HCT116 (cell line): Measurements from ENCODE around the gene HYCC2.

Experiments
- CEBPB ChIP-seq: IDR thresholded peaks from 2 replicates; pipeline ENCODE4 v1.6.1; 2012; ENCODE audit warnings: low read depth
- CTCF ChIP-seq, 3 experiments: fragments of 200-600 bp in 1 of 3; sonication (generic) in 1 of 3; IDR thresholded peaks in 2 of 3; conservative IDR thresholded peaks in 1 of 3; 2 replicates each; pipeline ENCODE4 v1.5.1; 2012 to 2017; ENCODE audit warnings: low read depth in 2 of 3, low read length in 2 of 3, antibody characterized with exemption in 1 of 3, borderline replicate concordance in 1 of 3, control low read depth in 1 of 3, mild to moderate bottlenecking in 1 of 3, mixed read lengths in 1 of 3, mixed run types in 1 of 3, moderate library complexity in 1 of 3; ENCODE audit not compliant: insufficient read depth in 1 of 3
- EZH2 ChIP-seq: fragments of 200-600 bp; sonication (generic); IDR thresholded peaks from 2 replicates; pipeline ENCODE4 v1.6.1; 2017; ENCODE audit warnings: antibody characterized with exemption, mixed run types
- EZH2phosphoT487 ChIP-seq: fragments of 200-600 bp; IDR thresholded peaks from 2 replicates; pipeline ENCODE4 v1.6.1; 2018; ENCODE audit warnings: antibody characterized with exemption, borderline replicate concordance
- JUND ChIP-seq: IDR thresholded peaks from 2 replicates; pipeline ENCODE4 v1.6.1; 2012
- MAX ChIP-seq: IDR thresholded peaks from 2 replicates; pipeline ENCODE4 v1.6.1; 2012
- POLR2A ChIP-seq: IDR thresholded peaks from 2 replicates; pipeline ENCODE4 v1.7.0; 2011; ENCODE audit warnings: borderline replicate concordance; ENCODE audit not compliant: insufficient read depth, insufficient read length; ENCODE audit errors: extremely low read depth
- POLR2AphosphoS5 ChIP-seq: IDR thresholded peaks from 2 replicates; pipeline ENCODE4 v1.6.1; 2011; ENCODE audit warnings: mild to moderate bottlenecking, low read depth, low read length, moderate library complexity
- RAD21 ChIP-seq: IDR thresholded peaks from 2 replicates; pipeline ENCODE4 v1.6.1; 2012; ENCODE audit warnings: low read depth, mild to moderate bottlenecking
- SIN3A ChIP-seq: IDR thresholded peaks from 2 replicates; pipeline ENCODE4 v1.6.1; 2012; ENCODE audit warnings: low read depth
- SP1 ChIP-seq: IDR thresholded peaks from 2 replicates; pipeline ENCODE4 v1.6.1; 2012; ENCODE audit warnings: low read depth
- ZNF274 ChIP-seq: fragments of 200-500 bp; sonication (Bioruptor generic); IDR thresholded peaks from 2 replicates; pipeline ENCODE4 v1.6.1; 2014; ENCODE audit warnings: mild to moderate bottlenecking, low read depth, low read length, inconsistent platforms
- TF ChIP-seq, protein P1 (sequence below): IDR thresholded peaks from 2 replicates; pipeline ENCODE4 v1.6.1; 2012; ENCODE audit warnings: low read depth

GRCh38 chr2:201073071-201073470 is 1.6 kb upstream of the HYCC2 start:
- TF ChIP-seq CTCF (IDR thresholded peaks at IDR 0.05 in 2 of 3, conservative IDR thresholded peaks at IDR 0.05 in 1 of 3; ENCODE audit: borderline replicate concordance in 1 of 3, insufficient read depth in 1 of 3, low read depth in 2 of 3, low read length in 2 of 3): no peak
- no peak for TF ChIP-seq POLR2AphosphoS5
- TF ChIP-seq POLR2A: no peak
- TF ChIP-seq, protein P1, sequence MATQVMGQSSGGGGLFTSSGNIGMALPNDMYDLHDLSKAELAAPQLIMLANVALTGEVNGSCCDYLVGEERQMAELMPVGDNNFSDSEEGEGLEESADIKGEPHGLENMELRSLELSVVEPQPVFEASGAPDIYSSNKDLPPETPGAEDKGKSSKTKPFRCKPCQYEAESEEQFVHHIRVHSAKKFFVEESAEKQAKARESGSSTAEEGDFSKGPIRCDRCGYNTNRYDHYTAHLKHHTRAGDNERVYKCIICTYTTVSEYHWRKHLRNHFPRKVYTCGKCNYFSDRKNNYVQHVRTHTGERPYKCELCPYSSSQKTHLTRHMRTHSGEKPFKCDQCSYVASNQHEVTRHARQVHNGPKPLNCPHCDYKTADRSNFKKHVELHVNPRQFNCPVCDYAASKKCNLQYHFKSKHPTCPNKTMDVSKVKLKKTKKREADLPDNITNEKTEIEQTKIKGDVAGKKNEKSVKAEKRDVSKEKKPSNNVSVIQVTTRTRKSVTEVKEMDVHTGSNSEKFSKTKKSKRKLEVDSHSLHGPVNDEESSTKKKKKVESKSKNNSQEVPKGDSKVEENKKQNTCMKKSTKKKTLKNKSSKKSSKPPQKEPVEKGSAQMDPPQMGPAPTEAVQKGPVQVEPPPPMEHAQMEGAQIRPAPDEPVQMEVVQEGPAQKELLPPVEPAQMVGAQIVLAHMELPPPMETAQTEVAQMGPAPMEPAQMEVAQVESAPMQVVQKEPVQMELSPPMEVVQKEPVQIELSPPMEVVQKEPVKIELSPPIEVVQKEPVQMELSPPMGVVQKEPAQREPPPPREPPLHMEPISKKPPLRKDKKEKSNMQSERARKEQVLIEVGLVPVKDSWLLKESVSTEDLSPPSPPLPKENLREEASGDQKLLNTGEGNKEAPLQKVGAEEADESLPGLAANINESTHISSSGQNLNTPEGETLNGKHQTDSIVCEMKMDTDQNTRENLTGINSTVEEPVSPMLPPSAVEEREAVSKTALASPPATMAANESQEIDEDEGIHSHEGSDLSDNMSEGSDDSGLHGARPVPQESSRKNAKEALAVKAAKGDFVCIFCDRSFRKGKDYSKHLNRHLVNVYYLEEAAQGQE: no peak
- no peak for TF ChIP-seq MAX
- no peak for TF ChIP-seq EZH2
- TF ChIP-seq RAD21: no peak
- TF ChIP-seq SIN3A: no peak
- no peak for TF ChIP-seq CEBPB
- TF ChIP-seq JUND: no peak
- no peak for TF ChIP-seq EZH2phosphoT487
- TF ChIP-seq ZNF274: no peak
- TF ChIP-seq SP1: no peak
